SK-N-MC (cell line): ENCODE results near the gene MRFAP1.

Experiments
- EZH2 ChIP-seq: fragments of 200-600 bp; sonication (generic); IDR thresholded peaks from one replicate; pipeline ENCODE4 v1.6.1; 2017; ENCODE audit warnings: antibody characterized with exemption
- POLR2AphosphoS5 ChIP-seq: IDR thresholded peaks from 2 replicates; pipeline ENCODE4 v1.6.1; 2012; ENCODE audit warnings: mild to moderate bottlenecking, low read depth, low read length, borderline replicate concordance

DNA sequence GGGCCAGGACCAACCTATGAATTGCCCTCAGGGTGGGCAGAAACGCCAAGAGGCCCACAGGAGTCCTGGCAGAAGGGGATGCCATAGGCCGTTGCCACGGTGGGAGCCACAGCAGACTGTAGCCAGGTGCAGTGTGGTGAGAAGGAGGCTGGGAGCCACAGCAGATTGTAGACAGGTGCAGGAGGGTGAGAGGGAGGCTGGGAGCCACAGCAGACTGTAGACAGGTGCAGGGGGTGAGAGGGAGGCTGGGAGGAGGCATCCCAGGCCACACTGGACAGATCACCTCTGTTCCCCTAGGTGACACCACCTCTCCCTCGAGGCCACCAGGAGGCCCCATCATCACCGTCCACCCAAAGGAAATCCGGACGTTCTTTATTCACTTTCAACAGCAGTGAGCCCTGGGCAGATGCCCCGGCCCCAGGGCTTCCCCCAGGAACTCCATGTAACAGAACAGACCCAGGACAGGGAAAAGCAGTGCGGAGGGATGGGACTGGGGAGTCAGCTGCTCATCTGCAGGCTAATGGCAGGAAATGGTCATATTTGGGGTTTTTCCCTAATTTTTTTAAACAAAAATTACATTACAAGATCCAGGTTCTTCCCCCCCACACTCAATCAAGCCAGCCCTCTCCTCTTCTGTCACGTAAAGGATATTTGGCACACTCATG is 19.5 kb upstream of the MRFAP1 start:
- TF ChIP-seq POLR2AphosphoS5 (no peak), EZH2 (no peak)
